C4-2B (cell line): ENCODE data around the gene DNAH9.

Experiments used
- ZFX ChIP-seq: fragments of 450-650 bp; IDR thresholded peaks from 2 replicates; pipeline ENCODE4 v1.6.1; 2017
- TF ChIP-seq, protein P1 (sequence below): fragments of 450-650 bp; conservative IDR thresholded peaks from 2 replicates; pipeline ENCODE4 v1.5.1; 2017; ENCODE audit warnings: mild to moderate bottlenecking

DNA sequence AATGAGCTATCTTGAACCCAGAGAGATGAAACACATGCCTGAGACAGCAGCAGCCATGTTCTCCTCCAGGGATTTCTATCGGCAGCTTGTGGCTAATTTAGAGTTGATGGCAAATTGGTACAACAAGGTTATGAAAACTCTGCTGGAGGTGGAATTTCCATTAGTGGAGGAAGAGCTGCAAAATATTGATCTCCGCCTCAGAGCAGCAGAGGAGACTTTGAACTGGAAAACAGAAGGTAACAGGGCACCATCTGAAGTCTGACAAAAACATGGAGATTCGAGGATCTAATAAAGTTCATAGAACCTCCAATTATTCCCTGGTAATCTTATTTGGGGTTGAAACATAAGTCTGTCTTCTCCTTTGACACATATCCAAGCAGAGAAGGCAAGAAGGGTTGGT is 52.8 kb downstream of the DNAH9 start:
- TF ChIP-seq, protein P1, sequence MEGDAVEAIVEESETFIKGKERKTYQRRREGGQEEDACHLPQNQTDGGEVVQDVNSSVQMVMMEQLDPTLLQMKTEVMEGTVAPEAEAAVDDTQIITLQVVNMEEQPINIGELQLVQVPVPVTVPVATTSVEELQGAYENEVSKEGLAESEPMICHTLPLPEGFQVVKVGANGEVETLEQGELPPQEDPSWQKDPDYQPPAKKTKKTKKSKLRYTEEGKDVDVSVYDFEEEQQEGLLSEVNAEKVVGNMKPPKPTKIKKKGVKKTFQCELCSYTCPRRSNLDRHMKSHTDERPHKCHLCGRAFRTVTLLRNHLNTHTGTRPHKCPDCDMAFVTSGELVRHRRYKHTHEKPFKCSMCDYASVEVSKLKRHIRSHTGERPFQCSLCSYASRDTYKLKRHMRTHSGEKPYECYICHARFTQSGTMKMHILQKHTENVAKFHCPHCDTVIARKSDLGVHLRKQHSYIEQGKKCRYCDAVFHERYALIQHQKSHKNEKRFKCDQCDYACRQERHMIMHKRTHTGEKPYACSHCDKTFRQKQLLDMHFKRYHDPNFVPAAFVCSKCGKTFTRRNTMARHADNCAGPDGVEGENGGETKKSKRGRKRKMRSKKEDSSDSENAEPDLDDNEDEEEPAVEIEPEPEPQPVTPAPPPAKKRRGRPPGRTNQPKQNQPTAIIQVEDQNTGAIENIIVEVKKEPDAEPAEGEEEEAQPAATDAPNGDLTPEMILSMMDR = no peak
- no peak for TF ChIP-seq ZFX
